ENCODE results near the gene DHRS4.
A peak's percentile ranks its signal among the peaks of the same experiment; 100 is the strongest.
"Not testable (repeated sequence)": the region's sequence is repeated elsewhere in the genome, so short reads cannot be mapped to it uniquely, and the experiment has no call there.

Gene DHRS4

GRCh38 chr14:23951590-23952201 lies 1.9 kb upstream of the DHRS4 start:
- H4K20me1 ChIP-seq (ENCODE audit: insufficient read depth, low read length) = no peaks in the 10 kb centered on the region
- no peak overlapping the region for H3K4me2 ChIP-seq (ENCODE audit: insufficient read depth, low read length)
- peaks cover 25% of the 10 kb centered on the region for H3K4me1 ChIP-seq (ENCODE audit: insufficient read depth, low read length)
- DNase-seq (no peak), ATAC-seq (ENCODE audit: insufficient read depth, low read depth) (no peak)
- peaks cover 13% of the 10 kb centered on the region for H3K79me2 ChIP-seq (ENCODE audit: insufficient read depth, low read length)
- no peak overlapping the region for H3K27ac ChIP-seq (ENCODE audit: low read length)
- H3K9ac ChIP-seq (ENCODE audit: low read depth, low read length) = no peak overlapping the region
- TF ChIP-seq CTCF (IDR thresholded peaks at IDR 0.05; ENCODE audit: borderline replicate concordance, extremely low read depth, low read length, poor library complexity, severe bottlenecking) (peak; percentile 15), EZH2 (IDR thresholded peaks at IDR 0.05; ENCODE audit: borderline replicate concordance, low read depth, low read length, severe bottlenecking) (no peak)
- no peak overlapping the region for H3K4me3 ChIP-seq (ENCODE audit: low read depth in 1 of 2, low read length in 2 of 2)
- peaks cover 5% of the 10 kb centered on the region for H3K9me3 ChIP-seq (ENCODE audit: insufficient read depth, low read length, severe bottlenecking)
- H3K36me3 ChIP-seq (ENCODE audit: insufficient read depth, low read length) = 0 out of 2 replicates have a peak, but pooled peaks cover 5% of the 10 kb centered on the region
- H2AFZ ChIP-seq (ENCODE audit: low read depth, low read length) = no peak overlapping the region
- no peaks in the 10 kb centered on the region for H3K27me3 ChIP-seq (ENCODE audit: insufficient read depth, low read length, poor library complexity)

GRCh38 chr14:23953116-23953463 lies 480 bp upstream of the DHRS4 start:
- Histone ChIP-seq H3K9ac (ENCODE audit: low read depth, low read length) (peak overlapping the region; percentile 95), H3K4me3 (ENCODE audit: low read depth in 1 of 2, low read length in 2 of 2) (peak overlapping the region; percentile 87 to 96; a peak in 3 of 4 replicates), H2AFZ (ENCODE audit: low read depth, low read length) (peak overlapping the region; percentile 90; the same call in 1 of the 2 replicates), H3K27ac (ENCODE audit: low read length) (peak overlapping the region; percentile 86), H3K79me2 (ENCODE audit: insufficient read depth, low read length) (peaks cover 13% of the 10 kb centered on the region), H3K4me1 (ENCODE audit: insufficient read depth, low read length) (peaks cover 25% of the 10 kb centered on the region), H3K4me2 (ENCODE audit: insufficient read depth, low read length) (peak overlapping the region; percentile 80)
- DNase-seq; ATAC-seq (ENCODE audit: insufficient read depth, low read depth); H3K27me3 ChIP-seq (ENCODE audit: insufficient read depth, low read length, poor library complexity); H3K36me3 ChIP-seq (ENCODE audit: insufficient read depth, low read length); H4K20me1 ChIP-seq (ENCODE audit: insufficient read depth, low read length); H3K9me3 ChIP-seq (ENCODE audit: insufficient read depth, low read length, severe bottlenecking): not testable (repeated sequence)

GRCh38 chr14:23954279-23954614 lies 677 bp downstream of the DHRS4 start:
- not testable (repeated sequence) for H3K36me3 ChIP-seq (ENCODE audit: insufficient read depth, low read length); H4K20me1 ChIP-seq (ENCODE audit: insufficient read depth, low read length); H3K9me3 ChIP-seq (ENCODE audit: insufficient read depth, low read length, severe bottlenecking); H3K27me3 ChIP-seq (ENCODE audit: insufficient read depth, low read length, poor library complexity); DNase-seq
- H3K27ac ChIP-seq (ENCODE audit: low read length) = peak overlapping the region; percentile 86
- ATAC-seq (ENCODE audit: insufficient read depth, low read depth) = peak; percentile 17
- H3K9ac ChIP-seq (ENCODE audit: low read depth, low read length) = peak overlapping the region; percentile 95
- H3K4me2 ChIP-seq (ENCODE audit: insufficient read depth, low read length) = peak overlapping the region; percentile 80
- H3K4me3 ChIP-seq (ENCODE audit: low read depth in 1 of 2, low read length in 2 of 2) = peak overlapping the region; percentile 87 to 96
- H2AFZ ChIP-seq (ENCODE audit: low read depth, low read length) = peak overlapping the region; percentile 90
- H3K79me2 ChIP-seq (ENCODE audit: insufficient read depth, low read length) = peaks cover 13% of the 10 kb centered on the region
- H3K4me1 ChIP-seq (ENCODE audit: insufficient read depth, low read length) = peaks cover 25% of the 10 kb centered on the region

GRCh38 chr14:23954965-23955364 lies 1.4 kb downstream of the DHRS4 start:
- ATAC-seq (ENCODE audit: insufficient read depth, low read depth); DNase-seq; H3K9ac ChIP-seq (ENCODE audit: low read depth, low read length): not testable (repeated sequence)

GRCh38 chr14:23955811-23956210 lies 2.2 kb downstream of the DHRS4 start:
- not testable (repeated sequence) for H3K9me3 ChIP-seq (ENCODE audit: insufficient read depth, low read length, severe bottlenecking); H3K36me3 ChIP-seq (ENCODE audit: insufficient read depth, low read length); H3K4me3 ChIP-seq (ENCODE audit: low read depth in 1 of 2, low read length in 2 of 2); H2AFZ ChIP-seq (ENCODE audit: low read depth, low read length); DNase-seq; H3K27ac ChIP-seq (ENCODE audit: low read length); ATAC-seq (ENCODE audit: insufficient read depth, low read depth); H3K27me3 ChIP-seq (ENCODE audit: insufficient read depth, low read length, poor library complexity); H3K4me2 ChIP-seq (ENCODE audit: insufficient read depth, low read length); H4K20me1 ChIP-seq (ENCODE audit: insufficient read depth, low read length); H3K9ac ChIP-seq (ENCODE audit: low read depth, low read length)
- H3K79me2 ChIP-seq (ENCODE audit: insufficient read depth, low read length) = peaks cover 13% of the 10 kb centered on the region
- peaks cover 25% of the 10 kb centered on the region for H3K4me1 ChIP-seq (ENCODE audit: insufficient read depth, low read length)

More at GRCh38 chr14:23954965-23955364, 1.4 kb downstream of the DHRS4 start:
- not testable (repeated sequence) for H3K27me3 ChIP-seq (ENCODE audit: insufficient read depth, low read length, poor library complexity); H4K20me1 ChIP-seq (ENCODE audit: insufficient read depth, low read length); H2AFZ ChIP-seq (ENCODE audit: low read depth, low read length); H3K36me3 ChIP-seq (ENCODE audit: insufficient read depth, low read length); H3K27ac ChIP-seq (ENCODE audit: low read length); H3K9me3 ChIP-seq (ENCODE audit: insufficient read depth, low read length, severe bottlenecking)
- Histone ChIP-seq H3K4me3 (ENCODE audit: low read depth in 1 of 2, low read length in 2 of 2) (0 out of 4 replicates have a peak overlapping the region, but pooled peaks of 1 of the 2 experiments have one; percentile 96), H3K79me2 (ENCODE audit: insufficient read depth, low read length) (peaks cover 13% of the 10 kb centered on the region), H3K4me1 (ENCODE audit: insufficient read depth, low read length) (peaks cover 25% of the 10 kb centered on the region), H3K4me2 (ENCODE audit: insufficient read depth, low read length) (peak overlapping the region; percentile 80)

- not testable (repeated sequence) for H3K27me3 ChIP-seq (ENCODE audit: insufficient read depth, low read length, poor library complexity); H4K20me1 ChIP-seq (ENCODE audit: insufficient read depth, low read length); DNase-seq; H3K27ac ChIP-seq (ENCODE audit: low read length); H3K9me3 ChIP-seq (ENCODE audit: insufficient read depth, low read length, severe bottlenecking); H3K4me3 ChIP-seq (ENCODE audit: low read depth in 1 of 2, low read length in 2 of 2); H3K4me2 ChIP-seq (ENCODE audit: insufficient read depth, low read length); H3K36me3 ChIP-seq (ENCODE audit: insufficient read depth, low read length); ATAC-seq (ENCODE audit: insufficient read depth, low read depth); H2AFZ ChIP-seq (ENCODE audit: low read depth, low read length); H3K9ac ChIP-seq (ENCODE audit: low read depth, low read length)
- H3K79me2 ChIP-seq (ENCODE audit: insufficient read depth, low read length) = peaks cover 11% of the 10 kb centered on the region
- peaks cover 14% of the 10 kb centered on the region for H3K4me1 ChIP-seq (ENCODE audit: insufficient read depth, low read length)
Observed at GRCh38 chr14:23957913-23958569, 4.5 kb downstream of the DHRS4 start.

GRCh38 chr14:23960899-23961298 lies 7.3 kb downstream of the DHRS4 start:
- not testable (repeated sequence) for H3K4me2 ChIP-seq (ENCODE audit: insufficient read depth, low read length); H3K9me3 ChIP-seq (ENCODE audit: insufficient read depth, low read length, severe bottlenecking); H3K4me1 ChIP-seq (ENCODE audit: insufficient read depth, low read length); DNase-seq; H3K27ac ChIP-seq (ENCODE audit: low read length); H3K79me2 ChIP-seq (ENCODE audit: insufficient read depth, low read length); ATAC-seq (ENCODE audit: insufficient read depth, low read depth); H2AFZ ChIP-seq (ENCODE audit: low read depth, low read length); H3K9ac ChIP-seq (ENCODE audit: low read depth, low read length); H3K27me3 ChIP-seq (ENCODE audit: insufficient read depth, low read length, poor library complexity); H3K4me3 ChIP-seq (ENCODE audit: low read depth in 1 of 2, low read length in 2 of 2); H3K36me3 ChIP-seq (ENCODE audit: insufficient read depth, low read length); H4K20me1 ChIP-seq (ENCODE audit: insufficient read depth, low read length)

Measured in DND-41 (cell line).